Keratinocyte (primary cell): ENCODE measurements around the gene ST6GALNAC5. TPM values are rescaled to one million over a fixed set of nuclear protein-coding genes. Genes with fewer than 3 reads are reported as not detected.
A peak's percentile ranks its signal among the peaks of the same experiment; 100 is the strongest.

Experiments used
- DNase-seq: peaks from one replicate; pipeline ENCODE4 v3.0.0-alpha.2; 2011; ENCODE audit warnings: low read depth, missing footprints, low spot score
- FAIRE-seq: peaks from 2 replicates; lab custom pipeline; 2011; peaks lifted over from hg19 to GRCh38; lab: Jason Lieb, UNC
- H2AFZ ChIP-seq: 2 replicates; pipeline ENCODE4 v1.6.0; 2012; ENCODE audit warnings: low read length, control low read depth, inconsistent platforms; ENCODE audit not compliant: control insufficient read depth
- H3K27ac ChIP-seq: 2 replicates; pipeline ENCODE4 v1.5.1; 2011; ENCODE audit warnings: low read length; ENCODE audit not compliant: control insufficient read depth, insufficient read depth
- H3K27me3 ChIP-seq: 3 replicates; pipeline ENCODE4 v1.6.0; 2011; ENCODE audit warnings: low read length; ENCODE audit not compliant: control insufficient read depth, insufficient read depth; ENCODE audit errors: extremely low read depth
- H3K36me3 ChIP-seq, 2 experiments: 2 replicates in 1 of 2; 3 replicates in 1 of 2; pipeline ENCODE4 v1.5.1; 2011; ENCODE audit warnings: low read length in 2 of 2, mild to moderate bottlenecking in 1 of 2; ENCODE audit not compliant: control insufficient read depth in 2 of 2, insufficient read depth in 2 of 2; ENCODE audit errors: extremely low read depth in 1 of 2
- H3K4me1 ChIP-seq: 3 replicates; pipeline ENCODE4 v1.5.1; 2011; ENCODE audit warnings: low read length; ENCODE audit not compliant: control insufficient read depth, insufficient read depth; ENCODE audit errors: extremely low read depth
- H3K4me2 ChIP-seq: 3 replicates; pipeline ENCODE4 v1.6.0; 2011; ENCODE audit warnings: low read depth, low read length; ENCODE audit not compliant: control insufficient read depth, insufficient read depth; ENCODE audit errors: extremely low read depth
- H3K4me3 ChIP-seq, 3 experiments: fragments of 200-600 bp in 1 of 3; sonication (generic) in 1 of 3; 2 replicates in 2 of 3; 3 replicates in 1 of 3; pipeline ENCODE4 v1.5.1; 2011 to 2016; ENCODE audit warnings: low read length in 3 of 3, mild to moderate bottlenecking in 3 of 3, control low read depth in 2 of 3, inconsistent platforms in 1 of 3, low read depth in 1 of 3, mixed read lengths in 1 of 3, mixed run types in 1 of 3, moderate library complexity in 1 of 3; ENCODE audit not compliant: control insufficient read depth in 2 of 3, insufficient read depth in 2 of 3; ENCODE audit errors: extremely low read depth in 1 of 3
- H3K79me2 ChIP-seq: 2 replicates; pipeline ENCODE4 v1.6.0; 2012; ENCODE audit warnings: low read length; ENCODE audit not compliant: control insufficient read depth, insufficient read depth
- H3K9ac ChIP-seq: 3 replicates; pipeline ENCODE4 v1.6.0; 2011; ENCODE audit warnings: low read length; ENCODE audit not compliant: control insufficient read depth, insufficient read depth; ENCODE audit errors: extremely low read depth
- H3K9me1 ChIP-seq: 3 replicates; pipeline ENCODE4 v1.6.0; 2011; ENCODE audit warnings: low read length; ENCODE audit not compliant: control insufficient read depth, insufficient read depth; ENCODE audit errors: extremely low read depth
- H3K9me3 ChIP-seq: 2 replicates; pipeline ENCODE4 v1.5.1; 2012; ENCODE audit warnings: low read depth, low read length; ENCODE audit not compliant: control insufficient read depth
- H4K20me1 ChIP-seq: 3 replicates; pipeline ENCODE4 v1.6.0; 2011; ENCODE audit warnings: low read length; ENCODE audit not compliant: control insufficient read depth, insufficient read depth; ENCODE audit errors: extremely low read depth
- CTCF ChIP-seq, 3 experiments: IDR thresholded peaks in 1 of 3; conservative IDR thresholded peaks in 1 of 3; optimal IDR thresholded peaks in 1 of 3; 2 replicates in 2 of 3; 3 replicates in 1 of 3; pipeline versions ENCODE3 to v1.5.1; 2011; ENCODE audit warnings: low read length in 3 of 3, mild to moderate bottlenecking in 3 of 3, moderate library complexity in 2 of 3, control low read depth in 1 of 3, inconsistent platforms in 1 of 3; ENCODE audit not compliant: insufficient read depth in 2 of 3; ENCODE audit errors: extremely low read depth in 1 of 3
- EZH2 ChIP-seq: IDR thresholded peaks from one replicate; pipeline ENCODE4 v1.6.1; 2012; ENCODE audit warnings: inconsistent platforms, mild to moderate bottlenecking, low read length, moderate library complexity
- dilution Hi-C: fragments of 300-500 bp; cut with MboI; formaldehyde crosslinking; loops from one replicate; pipeline ENCODE4 v1.7.0; 2020; ENCODE audit warnings: low sequenced_read_pairs; ENCODE audit not compliant: extremely low pct_ligation_motif_present
- polyA plus RNA-seq, 5 experiments: library from polyadenylated mRNA; depleted of rRNA in 3 of 5; stranded (reverse) in 3 of 5; stranded (forward) in 1 of 5; unstranded in 1 of 5; fragments of >200 nt; gene quantifications; 1 replicate in 1 of 5; 2 replicates in 3 of 5; 3 replicates in 1 of 5; pipeline versions ENCODE4 v1.2.1 to v1.2.3, GENCODE V29; 2011 to 2012; ENCODE audit warnings: missing spikeins in 2 of 5, low read depth in 1 of 5, low replicate concordance in 1 of 5

The ST6GALNAC5 gene
- polyA plus RNA-seq, 1 donor (not counting 4 experiments of a cell fraction or from before 2014, with no cell fraction given) = 12.8 TPM

DNA sequence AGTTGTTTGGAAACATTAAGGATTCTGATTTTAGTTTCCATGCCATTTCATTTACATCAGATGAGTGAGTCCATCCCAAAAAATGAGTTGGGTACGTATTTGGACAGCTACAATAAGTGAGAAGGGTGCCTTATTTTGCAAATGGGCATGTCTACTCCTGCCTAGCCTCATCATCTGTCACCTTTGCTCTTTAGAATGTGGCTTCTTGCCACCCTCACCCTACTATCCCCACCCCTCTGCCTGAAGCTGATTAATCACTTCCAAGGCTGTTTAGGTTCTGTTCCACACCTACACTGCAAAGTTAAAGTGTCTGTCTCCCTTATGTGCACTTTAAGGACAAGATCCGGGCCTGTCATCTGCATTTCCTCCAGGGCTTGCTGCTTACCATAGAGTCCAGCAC is 61.2 kb downstream of the ST6GALNAC5 start:
- Histone ChIP-seq H2AFZ (no peak overlapping the region), H3K9me3 (no peaks in the 10 kb centered on the region), H3K4me3 (no peak overlapping the region), H3K27ac (no peak overlapping the region), H3K36me3 (no peaks in the 10 kb centered on the region), H3K27me3 (no peaks in the 10 kb centered on the region), H3K4me2 (peak overlapping the region; percentile 1), H3K9ac (no peak overlapping the region), H3K4me1 (peaks cover 10% of the 10 kb centered on the region), H3K79me2 (no peaks in the 10 kb centered on the region), H4K20me1 (no peaks in the 10 kb centered on the region), H3K9me1 (no peaks in the 10 kb centered on the region)
- FAIRE-seq (peak; percentile 95), DNase-seq (peak; percentile 40)
- dilution Hi-C loops = no loop called here
- TF ChIP-seq CTCF (optimal IDR thresholded peaks at IDR 0.05 in 1 of 3, IDR thresholded peaks at IDR 0.05 in 1 of 3, conservative IDR thresholded peaks at IDR 0.05 in 1 of 3; ENCODE audit: extremely low read depth in 1 of 3, insufficient read depth in 2 of 3, low read length in 3 of 3) = no peak
- TF ChIP-seq EZH2 = no peak

- dilution Hi-C loops = no loop called here
- no peak for FAIRE-seq
- no peak overlapping the region for H3K4me3 ChIP-seq
Observed at GRCh38 chr1:76929136-76929535, 61.9 kb downstream of the ST6GALNAC5 start.

More at GRCh38 chr1:76929136-76929535, 61.9 kb downstream of the ST6GALNAC5 start:
- no peak overlapping the region for H3K27ac ChIP-seq
- no peaks in the 10 kb centered on the region for H3K9me1 ChIP-seq
- no peak for TF ChIP-seq CTCF (optimal IDR thresholded peaks at IDR 0.05 in 1 of 3, IDR thresholded peaks at IDR 0.05 in 1 of 3, conservative IDR thresholded peaks at IDR 0.05 in 1 of 3; ENCODE audit: extremely low read depth in 1 of 3, insufficient read depth in 2 of 3, low read length in 3 of 3)
- no peak for TF ChIP-seq EZH2
- H3K4me2 ChIP-seq = no peak overlapping the region
- H4K20me1 ChIP-seq = no peaks in the 10 kb centered on the region
- H3K27me3 ChIP-seq = no peaks in the 10 kb centered on the region
- H3K4me1 ChIP-seq = peaks cover 15% of the 10 kb centered on the region
- H2AFZ ChIP-seq = no peak overlapping the region
- no peaks in the 10 kb centered on the region for H3K36me3 ChIP-seq
- no peaks in the 10 kb centered on the region for H3K79me2 ChIP-seq
- DNase-seq = no peak
- H3K9me3 ChIP-seq = no peaks in the 10 kb centered on the region
- H3K9ac ChIP-seq = no peak overlapping the region
